ENCODE measurements around the gene MRFAP1L1. TPM values are rescaled to one million over a fixed set of nuclear protein-coding genes. Genes with fewer than 3 reads are reported as not detected.
A peak's percentile ranks its signal among the peaks of the same experiment; 100 is the strongest.

Gene MRFAP1L1
- total and polyA plus RNA-seq, 10 of the 15 experiments (the other 5 are each of a cell fraction or from before 2014, with no cell fraction given): 30.6 to 85.1 (median 52.9) TPM

- Histone ChIP-seq H3K4me1 (ENCODE audit: control insufficient read depth, insufficient read depth, low read length) (peaks cover 14% of the 10 kb centered on the region), H3K4me3 (no peak overlapping the region), H3K27ac (ENCODE audit: control insufficient read depth, insufficient read depth) (no peak overlapping the region), H3K36me3 (ENCODE audit: control insufficient read depth in 2 of 2, insufficient read depth in 2 of 2, low read length in 1 of 2) (0 out of 4 replicates have a peak, but pooled peaks cover 0 to 3% of the 10 kb centered on the region in 2 experiments), H3K4me2 (ENCODE audit: control insufficient read depth, insufficient read depth) (no peak overlapping the region), H3K9me3 (replicated peaks; ENCODE audit: control insufficient read depth, insufficient read depth, low read length) (no peaks in the 10 kb centered on the region; the same call in 2 of the 3 replicates), H3K27me3 (replicated peaks in 1 of 2; ENCODE audit: control insufficient read depth in 2 of 2, insufficient read depth in 2 of 2, low read length in 1 of 2) (no peaks in the 10 kb centered on the region), H3K9ac (ENCODE audit: control insufficient read depth, insufficient read depth, low read length) (no peak overlapping the region), H3K79me2 (ENCODE audit: control insufficient read depth, insufficient read depth, low read length) (peaks cover 37% of the 10 kb centered on the region), H4K20me1 (ENCODE audit: control insufficient read depth, insufficient read depth) (peaks cover 3% of the 10 kb centered on the region; the same call in 1 of the 2 replicates), H2AFZ (ENCODE audit: control insufficient read depth, low read depth, low read length) (no peak overlapping the region)
- 17% methylated on average over 2 of the region's 2 CpGs for WGBS (ENCODE audit: insufficient coverage, insufficient replicate concordance, low lambda C conversion rate, missing lambda C conversion rate)
- ChIA-PET SMC1A (ENCODE audit: uncharacterized antibody, unreplicated experiment) (no interaction called here), CTCF (interaction anchor here (1.7 kb wide), 1 partner anchor 36 kb away, joined by 7 read pairs; no protein-coding TSS in a partner anchor), POLR2A (no interaction called here), RAD21 (ENCODE audit: unreplicated experiment) (interaction anchor here (3.6 kb wide), 1 partner anchor 162 kb away, joined by 14 read pairs; no protein-coding TSS in a partner anchor)
- TF ChIP-seq KAT2A (conservative IDR thresholded peaks at IDR 0.05; ENCODE audit: control insufficient read depth, low read depth, low read length) (no peak), RUNX3 (IDR thresholded peaks at IDR 0.05; ENCODE audit: low read length) (peak; percentile 12; the same call in 1 of the 2 replicates)
- BruUV-seq (replicated peaks): no TSS peak
- ATAC-seq (no peak), DNase-seq (ENCODE audit: low read depth, low spot score) (no peak), FAIRE-seq (no peak)
- intact Hi-C loops (cut with micrococcal nuclease; ENCODE audit: unreplicated experiment) (no loop called here), in situ Hi-C loops (cut with MboI) (no loop called here)
Measured at GRCh38 chr4:6710996-6711395, 1.3 kb upstream of the MRFAP1L1 start.

- no peak for TF ChIP-seq MTA3 (IDR thresholded peaks at IDR 0.05; ENCODE audit: borderline replicate concordance, low read length)
- no peak for TF ChIP-seq NFYB (IDR thresholded peaks at IDR 0.05; ENCODE audit: insufficient read depth, low read depth, low read length)
- TF ChIP-seq CHD2 (IDR thresholded peaks at IDR 0.05; ENCODE audit: borderline replicate concordance, low read depth, low read length): no peak
- TF ChIP-seq TBL1XR1 (IDR thresholded peaks at IDR 0.05; ENCODE audit: low read depth, low read length): no peak
- TF ChIP-seq JUND (IDR thresholded peaks at IDR 0.05; ENCODE audit: low read depth, low read length): no peak
- TF ChIP-seq CTCF (IDR thresholded peaks at IDR 0.05 in 2 of 3, conservative IDR thresholded peaks at IDR 0.05 in 1 of 3; ENCODE audit: control insufficient read depth in 2 of 3, extremely low read depth in 1 of 3, insufficient read depth in 1 of 3, low read depth in 3 of 3, low read length in 3 of 3): no peak
- TF ChIP-seq CBFB (IDR thresholded peaks at IDR 0.05; ENCODE audit: low read depth): no peak
- no peak for TF ChIP-seq TCF3 (IDR thresholded peaks at IDR 0.05; ENCODE audit: borderline replicate concordance, insufficient read depth, low read depth, low read length)
- no peak for TF ChIP-seq POLR2A (IDR thresholded peaks at IDR 0.05; ENCODE audit: low read depth, low read length)
- no peak for TF ChIP-seq IRF4 (IDR thresholded peaks at IDR 0.05; ENCODE audit: low read depth, low read length)
- TF ChIP-seq YBX1 (IDR thresholded peaks at IDR 0.05): no peak
- TF ChIP-seq NBN (IDR thresholded peaks at IDR 0.05): no peak
- no peak for TF ChIP-seq STAT1 (conservative IDR thresholded peaks at IDR 0.05)
- peaks cover 3% of the 10 kb centered on the region; the same call in 1 of the 2 replicates for H4K20me1 ChIP-seq (ENCODE audit: control insufficient read depth, insufficient read depth)
- H2AFZ ChIP-seq (ENCODE audit: control insufficient read depth, low read depth, low read length): peak overlapping the region; percentile 96
- ChIA-PET CTCF (interaction anchor here (1.3 to 5.1 kb wide), 5 partner anchors 9 to 359 kb away, joined by 3 to 25 read pairs (median 7); no protein-coding TSS in a partner anchor), POLR2A (interaction anchor here (0.6 to 1.2 kb wide), 5 partner anchors 40 to 73 kb away, joined by 3 to 5 read pairs (median 3); partner anchors contain the start of gene MRFAP1), SMC1A (ENCODE audit: uncharacterized antibody, unreplicated experiment) (interaction anchor here (1.0 kb wide), 2 partner anchors 37 to 74 kb away, joined by 3 read pairs; a partner anchor contains a TSS), RAD21 (ENCODE audit: unreplicated experiment) (interaction anchor here (1.0 to 3.6 kb wide), 3 partner anchors 58 to 163 kb away, joined by 3 to 14 read pairs (median 6); partner anchors contain the start of gene MRFAP1)
- H3K4me1 ChIP-seq (ENCODE audit: control insufficient read depth, insufficient read depth, low read length): peaks cover 14% of the 10 kb centered on the region
- H3K79me2 ChIP-seq (ENCODE audit: control insufficient read depth, insufficient read depth, low read length): peaks cover 44% of the 10 kb centered on the region
- peaks cover 0 to 6% of the 10 kb centered on the region in 2 experiments; a peak in 1 of 4 replicates for H3K36me3 ChIP-seq (ENCODE audit: control insufficient read depth in 2 of 2, insufficient read depth in 2 of 2, low read length in 1 of 2)
- 0% methylated on average over 6 of the region's 6 CpGs for WGBS (ENCODE audit: insufficient coverage, insufficient replicate concordance, low lambda C conversion rate, missing lambda C conversion rate)
- intact Hi-C loops (cut with micrococcal nuclease; ENCODE audit: unreplicated experiment): no loop called here
- H3K4me2 ChIP-seq (ENCODE audit: control insufficient read depth, insufficient read depth): peak overlapping the region; percentile 100
- no peak overlapping the region; the same call in 1 of the 2 replicates for H3K27ac ChIP-seq (ENCODE audit: control insufficient read depth, insufficient read depth)
- H3K27me3 ChIP-seq (replicated peaks in 1 of 2; ENCODE audit: control insufficient read depth in 2 of 2, insufficient read depth in 2 of 2, low read length in 1 of 2): no peaks in the 10 kb centered on the region
- H3K4me3 ChIP-seq: peak overlapping the region; percentile 89
- peak; percentile 18 for ATAC-seq
- peak overlapping the region; percentile 82 for H3K9ac ChIP-seq (ENCODE audit: control insufficient read depth, insufficient read depth, low read length)
- in situ Hi-C loops (cut with MboI): no loop called here
- FAIRE-seq: no peak
- BruUV-seq (replicated peaks): TSS peak; percentile 78
- DNase-seq (ENCODE audit: low read depth, low spot score): no peak
- H3K9me3 ChIP-seq (replicated peaks; ENCODE audit: control insufficient read depth, insufficient read depth, low read length): no peaks in the 10 kb centered on the region; the same call in 2 of the 3 replicates
Measured at GRCh38 chr4:6710282-6710681, 617 bp upstream of the MRFAP1L1 start.

Data from GM12878 (cell line).